Endothelial cell of umbilical vein (primary cell): ENCODE results near the gene MAMDC2. TPM values are rescaled to one million over a fixed set of nuclear protein-coding genes. Genes with fewer than 3 reads are reported as not detected.

Experiments used
- BruUV-seq: library from RNA; stranded (reverse); fragments of 400-500 nt; replicated peaks from 2 replicates; lab custom pipeline; 2021; lab: Mats Ljungman, UMichigan
- CTCF ChIA-PET: fragments of 300-600, 350-600 bp; sonication (Branson Sonifier 250); formaldehyde crosslinking; loops from one replicate; lab custom pipeline; 2021; ENCODE audit warnings: antibody characterized with exemption, inconsistent platforms; lab: Charles Lee
- POLR2A ChIA-PET: fragments of 300-600, 350-600 bp; sonication (Branson Sonifier 250); formaldehyde crosslinking; loops from one replicate; lab custom pipeline; 2021; ENCODE audit warnings: antibody characterized with exemption, inconsistent platforms; lab: Charles Lee
- DNase-seq: peaks from one replicate; pipeline ENCODE4 v3.0.0-alpha.2; 2011; ENCODE audit warnings: low read depth, low spot score
- FAIRE-seq: peaks from 2 replicates; lab custom pipeline; 2011; peaks lifted over from hg19 to GRCh38; lab: Jason Lieb, UNC
- H2AFZ ChIP-seq: 2 replicates; pipeline ENCODE4 v1.6.0; 2012; ENCODE audit warnings: low read depth, low read length, control low read depth, inconsistent platforms
- H3K27ac ChIP-seq: 2 replicates; pipeline ENCODE4 v1.5.1; 2011; ENCODE audit warnings: low read depth, mild to moderate bottlenecking, control low read depth, low read length, moderate library complexity; ENCODE audit not compliant: insufficient read depth
- H3K27me3 ChIP-seq, 2 experiments: 2 replicates each; pipeline versions ENCODE4 v1.6.0 to v1.6.1; 2011; ENCODE audit warnings: low read length in 2 of 2, mixed read lengths in 1 of 2; ENCODE audit not compliant: control insufficient read depth in 2 of 2, insufficient read depth in 2 of 2
- H3K36me3 ChIP-seq, 2 experiments: 2 replicates in 1 of 2; 3 replicates in 1 of 2; pipeline ENCODE4 v1.5.1; 2011; ENCODE audit warnings: low read length in 2 of 2, mild to moderate bottlenecking in 1 of 2, moderate library complexity in 1 of 2; ENCODE audit not compliant: control insufficient read depth in 2 of 2, insufficient read depth in 2 of 2; ENCODE audit errors: extremely low read depth in 1 of 2
- H3K4me1 ChIP-seq: 3 replicates; pipeline ENCODE4 v1.5.1; 2011; ENCODE audit warnings: mild to moderate bottlenecking, low read length; ENCODE audit not compliant: control insufficient read depth, insufficient read depth; ENCODE audit errors: extremely low read depth
- H3K4me2 ChIP-seq: 2 replicates; pipeline ENCODE4 v1.6.1; 2011; ENCODE audit warnings: low read length, control low read depth, mixed read lengths; ENCODE audit not compliant: insufficient read depth
- H3K4me3 ChIP-seq, 3 experiments: fragments of 200-600 bp in 1 of 3; sonication (generic), shearing (Covaris generic) in 1 of 3; replicated peaks in 1 of 3; 2 replicates each; pipeline ENCODE4 v1.5.1; 2011 to 2016; ENCODE audit warnings: control low read depth in 3 of 3, low read length in 3 of 3, mild to moderate bottlenecking in 2 of 3, inconsistent platforms in 1 of 3, low read depth in 1 of 3, moderate library complexity in 1 of 3; ENCODE audit not compliant: insufficient read depth in 1 of 3
- H3K79me2 ChIP-seq: 2 replicates; pipeline ENCODE4 v1.6.0; 2012; ENCODE audit warnings: low read length, inconsistent platforms; ENCODE audit not compliant: control insufficient read depth, insufficient read depth
- H3K9ac ChIP-seq: replicated peaks from 2 replicates; pipeline ENCODE3; 2011; ENCODE audit warnings: low read length, control low read depth; ENCODE audit not compliant: insufficient read depth; ENCODE audit errors: extremely low read depth
- H3K9me1 ChIP-seq: replicated peaks from 3 replicates; pipeline ENCODE4 v1.6.0; 2011; ENCODE audit warnings: mild to moderate bottlenecking, low read length; ENCODE audit not compliant: control insufficient read depth, insufficient read depth; ENCODE audit errors: extremely low read depth
- H3K9me3 ChIP-seq: replicated peaks from 2 replicates; pipeline ENCODE4 v1.5.1; 2012; ENCODE audit warnings: low read length, inconsistent platforms; ENCODE audit not compliant: control insufficient read depth, insufficient read depth
- H4K20me1 ChIP-seq: replicated peaks from 2 replicates; pipeline ENCODE3; 2011; ENCODE audit warnings: mild to moderate bottlenecking, low read length; ENCODE audit not compliant: control insufficient read depth, insufficient read depth; ENCODE audit errors: extremely low read depth
- EZH2 ChIP-seq: IDR thresholded peaks from 2 replicates; pipeline ENCODE4 v1.6.1; 2012; ENCODE audit warnings: borderline replicate concordance, low read depth, mild to moderate bottlenecking, moderate library complexity, low read length, inconsistent platforms; ENCODE audit not compliant: severe bottlenecking
- FOS ChIP-seq: IDR thresholded peaks from 2 replicates; pipeline ENCODE4 v1.6.1; 2011; ENCODE audit warnings: mild to moderate bottlenecking, low read length, moderate library complexity, borderline replicate concordance; ENCODE audit not compliant: insufficient read depth
- GATA2 ChIP-seq: IDR thresholded peaks from 2 replicates; pipeline ENCODE4 v1.7.0; 2011; ENCODE audit warnings: low read depth, mild to moderate bottlenecking, moderate library complexity, mixed read lengths, low read length; ENCODE audit not compliant: insufficient read length, insufficient read depth
- JUN ChIP-seq: IDR thresholded peaks from 2 replicates; pipeline ENCODE4 v1.6.1; 2011; ENCODE audit warnings: borderline replicate concordance, low read depth; ENCODE audit not compliant: insufficient read length, insufficient read depth
- MYC ChIP-seq: IDR thresholded peaks from one replicate; pipeline ENCODE4 v1.6.1; 2011; ENCODE audit warnings: mild to moderate bottlenecking, low read depth, low read length
- POLR2A ChIP-seq: IDR thresholded peaks from 2 replicates; pipeline ENCODE4 v1.6.1; 2012; ENCODE audit warnings: low read depth, mild to moderate bottlenecking, control low read depth, low read length
- POLR2AphosphoS5 ChIP-seq: IDR thresholded peaks from 2 replicates; pipeline ENCODE4 v1.6.1; 2012; ENCODE audit warnings: low read depth, mild to moderate bottlenecking, control low read depth, low read length, moderate library complexity; ENCODE audit not compliant: insufficient read depth
- dilution Hi-C: fragments of 300-500 bp; cut with MboI; formaldehyde crosslinking; loops from one replicate; pipeline ENCODE4 v1.15.0; 2019; ENCODE audit warnings: low sequenced_read_pairs; ENCODE audit not compliant: extremely low pct_ligation_motif_present
- intact Hi-C: fragments of 100-400 bp; cut with micrococcal nuclease; formaldehyde crosslinking; loops from one replicate; pipeline ENCODE4 v1.10.0; 2022
- polyA plus RNA-seq, 4 experiments: library from polyadenylated mRNA; depleted of rRNA in 3 of 4; stranded (reverse) in 3 of 4; unstranded in 1 of 4; fragments of >200 nt; gene quantifications; 2 replicates each; pipeline versions ENCODE4 v1.2.1 to v1.2.3, GENCODE V29; 2011 to 2012; ENCODE audit warnings: missing spikeins in 1 of 4
- total RNA-seq: library from RNA; stranded (reverse); gene quantifications from 2 replicates; pipeline ENCODE4 v1.2.3, GENCODE V29; 2021
- TF ChIP-seq, protein P1 (sequence below), 2 donors: IDR thresholded peaks; 1 replicate in 1 of 2; 2 replicates in 1 of 2; pipeline ENCODE4 v1.5.1; 2011; ENCODE audit warnings: low read length in 2 of 2, mild to moderate bottlenecking in 2 of 2, moderate library complexity in 2 of 2, control low read depth in 1 of 2, inconsistent platforms in 1 of 2, low read depth in 1 of 2; ENCODE audit not compliant: insufficient read depth in 1 of 2; ENCODE audit errors: extremely low read depth in 1 of 2
- TF ChIP-seq, protein P2 (sequence below): IDR thresholded peaks from 2 replicates; pipeline ENCODE4 v1.6.1; 2011; ENCODE audit not compliant: insufficient read depth, insufficient read length

Gene MAMDC2
- total and polyA plus RNA-seq, 2 donors (not counting 3 experiments of a cell fraction or from before 2014, with no cell fraction given), result 0.60 to 1.1 TPM

DNA sequence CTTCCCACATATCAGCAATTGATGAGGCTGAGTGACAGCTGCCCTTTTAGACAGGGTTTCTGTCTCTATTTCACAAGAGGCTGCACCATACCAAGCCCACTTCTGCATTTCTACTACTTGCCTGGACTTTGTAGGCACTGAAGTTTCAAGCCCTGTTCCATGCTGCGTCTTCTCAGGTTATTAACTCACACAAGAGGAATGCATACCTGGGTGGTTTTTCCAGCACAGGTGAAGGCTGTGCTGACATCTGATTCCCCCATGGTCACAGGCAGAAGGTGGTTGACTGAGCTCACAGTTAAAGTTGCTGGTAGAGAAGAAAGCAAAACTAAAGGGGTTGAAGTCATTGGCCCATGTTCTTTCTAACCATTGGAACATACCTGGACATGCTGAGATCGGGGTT lies 86.6 kb downstream of the MAMDC2 start:
- dilution Hi-C loops, result no loop called here

DNA sequence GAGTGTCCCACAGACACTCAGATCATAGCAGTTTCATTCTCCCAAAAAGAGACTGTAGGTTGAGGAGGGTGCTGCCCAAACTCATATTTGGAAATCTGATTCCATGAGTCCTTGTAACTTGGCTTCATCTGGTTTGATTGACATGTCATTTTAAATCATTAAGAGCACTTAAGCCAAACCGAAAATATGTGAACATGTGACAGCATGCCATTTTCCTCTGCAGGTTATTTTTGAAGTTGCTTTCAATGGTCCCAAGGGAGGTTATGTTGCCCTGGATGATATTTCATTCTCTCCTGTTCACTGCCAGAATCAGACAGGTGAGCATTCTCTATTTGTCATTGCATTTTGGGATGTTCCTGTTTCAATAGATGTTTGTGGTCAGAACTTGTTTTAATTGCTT lies 87.6 kb downstream of the MAMDC2 start:
- TF ChIP-seq FOS (no peak), JUN (no peak), MYC (no peak), POLR2AphosphoS5 (no peak), EZH2 (no peak), GATA2 (no peak), POLR2A (no peak)
- TF ChIP-seq, protein P1, sequence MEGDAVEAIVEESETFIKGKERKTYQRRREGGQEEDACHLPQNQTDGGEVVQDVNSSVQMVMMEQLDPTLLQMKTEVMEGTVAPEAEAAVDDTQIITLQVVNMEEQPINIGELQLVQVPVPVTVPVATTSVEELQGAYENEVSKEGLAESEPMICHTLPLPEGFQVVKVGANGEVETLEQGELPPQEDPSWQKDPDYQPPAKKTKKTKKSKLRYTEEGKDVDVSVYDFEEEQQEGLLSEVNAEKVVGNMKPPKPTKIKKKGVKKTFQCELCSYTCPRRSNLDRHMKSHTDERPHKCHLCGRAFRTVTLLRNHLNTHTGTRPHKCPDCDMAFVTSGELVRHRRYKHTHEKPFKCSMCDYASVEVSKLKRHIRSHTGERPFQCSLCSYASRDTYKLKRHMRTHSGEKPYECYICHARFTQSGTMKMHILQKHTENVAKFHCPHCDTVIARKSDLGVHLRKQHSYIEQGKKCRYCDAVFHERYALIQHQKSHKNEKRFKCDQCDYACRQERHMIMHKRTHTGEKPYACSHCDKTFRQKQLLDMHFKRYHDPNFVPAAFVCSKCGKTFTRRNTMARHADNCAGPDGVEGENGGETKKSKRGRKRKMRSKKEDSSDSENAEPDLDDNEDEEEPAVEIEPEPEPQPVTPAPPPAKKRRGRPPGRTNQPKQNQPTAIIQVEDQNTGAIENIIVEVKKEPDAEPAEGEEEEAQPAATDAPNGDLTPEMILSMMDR (IDR thresholded peaks at IDR 0.05; ENCODE audit: extremely low read depth in 1 of 2, insufficient read depth in 1 of 2, low read depth in 1 of 2, low read length in 2 of 2), result no peak
- TF ChIP-seq, protein P2, sequence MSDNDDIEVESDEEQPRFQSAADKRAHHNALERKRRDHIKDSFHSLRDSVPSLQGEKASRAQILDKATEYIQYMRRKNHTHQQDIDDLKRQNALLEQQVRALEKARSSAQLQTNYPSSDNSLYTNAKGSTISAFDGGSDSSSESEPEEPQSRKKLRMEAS, result no peak
- Histone ChIP-seq H3K4me2 (no peak overlapping the region), H2AFZ (no peak overlapping the region)

More for the DNA sequence above, 86.6 kb downstream of the MAMDC2 start:
- Histone ChIP-seq H3K9ac (no peak overlapping the region), H3K27me3 (no peaks in the 10 kb centered on the region), H3K79me2 (no peaks in the 10 kb centered on the region), H3K4me2 (no peak overlapping the region), H2AFZ (no peak overlapping the region), H3K4me3 (no peak overlapping the region), H3K9me1 (no peaks in the 10 kb centered on the region), H3K9me3 (no peaks in the 10 kb centered on the region), H4K20me1 (no peaks in the 10 kb centered on the region), H3K4me1 (peaks cover 3% of the 10 kb centered on the region), H3K27ac (no peak overlapping the region), H3K36me3 (no peaks in the 10 kb centered on the region)
- no peak for TF ChIP-seq POLR2AphosphoS5
- CTCF ChIA-PET, result no interaction called here
- DNase-seq, result no peak
- POLR2A ChIA-PET, result no interaction called here
- intact Hi-C loops, result loop anchor here (5.0 to 10.0 kb wide), 2 partner anchors 95 to 1017 kb away; no protein-coding TSS in a partner anchor
- FAIRE-seq, result no peak
- BruUV-seq, result no TSS peak

More for the DNA sequence above, 87.6 kb downstream of the MAMDC2 start:
- Histone ChIP-seq H3K79me2 (no peaks in the 10 kb centered on the region), H3K36me3 (no peaks in the 10 kb centered on the region), H3K4me3 (no peak overlapping the region), H3K9ac (no peak overlapping the region), H3K27ac (no peak overlapping the region), H3K9me1 (no peaks in the 10 kb centered on the region), H3K9me3 (no peaks in the 10 kb centered on the region), H4K20me1 (no peaks in the 10 kb centered on the region), H3K27me3 (no peaks in the 10 kb centered on the region), H3K4me1 (peaks cover 11% of the 10 kb centered on the region)
- FAIRE-seq (no peak), DNase-seq (no peak)
- POLR2A ChIA-PET, result no interaction called here
- CTCF ChIA-PET, result no interaction called here
- no TSS peak for BruUV-seq
- intact Hi-C loops (loop anchor here (5.0 to 10.0 kb wide), 2 partner anchors 94 to 1016 kb away; no protein-coding TSS in a partner anchor), dilution Hi-C loops (no loop called here)
